ENCODE measurements around the gene PIBF1. TPM values are rescaled to one million over a fixed set of nuclear protein-coding genes. Genes with fewer than 3 reads are reported as not detected.

Gene PIBF1
- total RNA-seq, 1 donor from 2014 or later: 32.7 TPM

DNA sequence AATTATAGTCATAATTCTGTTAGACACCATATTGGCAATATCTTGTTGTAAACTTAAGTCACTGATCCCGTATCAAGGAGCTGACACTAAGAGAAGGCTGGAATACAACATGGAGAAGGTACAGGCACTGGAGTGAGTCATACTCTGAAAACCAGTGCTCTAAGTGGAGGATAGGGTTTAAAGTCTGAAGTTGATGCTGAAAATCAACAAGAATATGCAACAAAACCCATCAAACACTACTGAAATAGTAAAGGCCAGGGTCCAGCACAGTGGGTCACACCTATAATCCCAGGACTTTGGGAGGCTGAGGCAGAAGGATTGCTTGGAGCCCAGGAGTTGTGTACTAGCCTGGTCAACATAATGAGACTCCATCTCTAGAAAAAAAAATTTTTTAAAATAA, 203.7 kb downstream of the PIBF1 start:
- ChIA-PET CTCF (no interaction called here), POLR2A (no interaction called here)
- intact Hi-C loops (cut with micrococcal nuclease): no loop called here
- no peaks in the 10 kb centered on the region for H3K27me3 Mint-ChIP-seq
- TF ChIP-seq, protein P1, sequence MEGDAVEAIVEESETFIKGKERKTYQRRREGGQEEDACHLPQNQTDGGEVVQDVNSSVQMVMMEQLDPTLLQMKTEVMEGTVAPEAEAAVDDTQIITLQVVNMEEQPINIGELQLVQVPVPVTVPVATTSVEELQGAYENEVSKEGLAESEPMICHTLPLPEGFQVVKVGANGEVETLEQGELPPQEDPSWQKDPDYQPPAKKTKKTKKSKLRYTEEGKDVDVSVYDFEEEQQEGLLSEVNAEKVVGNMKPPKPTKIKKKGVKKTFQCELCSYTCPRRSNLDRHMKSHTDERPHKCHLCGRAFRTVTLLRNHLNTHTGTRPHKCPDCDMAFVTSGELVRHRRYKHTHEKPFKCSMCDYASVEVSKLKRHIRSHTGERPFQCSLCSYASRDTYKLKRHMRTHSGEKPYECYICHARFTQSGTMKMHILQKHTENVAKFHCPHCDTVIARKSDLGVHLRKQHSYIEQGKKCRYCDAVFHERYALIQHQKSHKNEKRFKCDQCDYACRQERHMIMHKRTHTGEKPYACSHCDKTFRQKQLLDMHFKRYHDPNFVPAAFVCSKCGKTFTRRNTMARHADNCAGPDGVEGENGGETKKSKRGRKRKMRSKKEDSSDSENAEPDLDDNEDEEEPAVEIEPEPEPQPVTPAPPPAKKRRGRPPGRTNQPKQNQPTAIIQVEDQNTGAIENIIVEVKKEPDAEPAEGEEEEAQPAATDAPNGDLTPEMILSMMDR (IDR thresholded peaks at IDR 0.05): no peak
- H3K36me3 Mint-ChIP-seq (ENCODE audit: low read depth): peaks cover 10% of the 10 kb centered on the region
- ATAC-seq (ENCODE audit: low read depth): no peak
- no peaks in the 10 kb centered on the region for H3K9me3 Mint-ChIP-seq
- no peak overlapping the region for H3K27ac Mint-ChIP-seq
- H3K4me3 Mint-ChIP-seq: no peak overlapping the region
- H3K4me1 Mint-ChIP-seq: no peaks in the 10 kb centered on the region
- no peak for DNase-seq

DNA sequence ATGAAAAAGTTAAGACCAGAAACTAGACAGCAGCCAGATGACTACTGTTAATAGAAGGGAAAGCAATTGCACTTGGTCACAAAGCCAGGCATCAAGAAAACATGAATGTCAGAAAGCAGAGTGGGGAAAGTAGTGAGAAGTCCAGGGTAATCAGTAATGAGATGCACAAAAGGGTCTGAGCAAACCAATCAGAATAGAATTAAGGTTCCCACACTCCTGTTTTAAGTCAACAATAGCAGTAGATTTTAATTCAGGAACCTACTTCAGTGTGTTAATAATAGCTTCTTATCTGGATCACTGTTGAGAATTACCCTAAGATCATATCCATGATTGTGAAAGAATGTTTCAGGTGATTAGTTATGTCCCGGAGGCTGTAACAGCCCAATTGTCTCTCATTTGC, 204.3 kb downstream of the PIBF1 start:
- intact Hi-C loops (cut with micrococcal nuclease): no loop called here
- ChIA-PET CTCF (no interaction called here), POLR2A (no interaction called here)
- H3K36me3 Mint-ChIP-seq (ENCODE audit: low read depth): peaks cover 13% of the 10 kb centered on the region
- H3K27ac Mint-ChIP-seq: no peak overlapping the region
- H3K4me3 Mint-ChIP-seq: no peak overlapping the region
- no peak for DNase-seq
- no peaks in the 10 kb centered on the region for H3K4me1 Mint-ChIP-seq
- H3K27me3 Mint-ChIP-seq: no peaks in the 10 kb centered on the region
- H3K9me3 Mint-ChIP-seq: no peaks in the 10 kb centered on the region
- ATAC-seq (ENCODE audit: low read depth): no peak
- TF ChIP-seq, protein P1 (IDR thresholded peaks at IDR 0.05): no peak

DNA sequence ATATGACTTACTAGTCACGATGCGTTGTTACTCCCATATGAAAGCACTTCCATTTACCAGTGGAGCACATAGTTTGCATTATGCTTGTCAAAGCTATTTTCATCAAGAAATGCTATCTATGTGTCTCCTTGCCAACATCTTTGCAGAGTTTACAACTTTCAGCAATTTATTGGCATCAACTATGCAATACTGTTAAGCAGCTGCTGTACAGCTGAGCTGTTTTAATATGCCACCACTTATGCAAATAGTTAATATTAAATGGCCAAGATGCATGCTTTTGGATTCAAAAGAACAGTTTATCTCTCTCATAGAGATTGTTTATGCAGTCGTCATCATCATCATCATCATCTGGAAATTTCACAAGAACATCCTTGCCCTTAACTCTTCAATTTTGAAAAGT, 209.0 kb downstream of the PIBF1 start:
- TF ChIP-seq, protein P1 (IDR thresholded peaks at IDR 0.05): no peak
- POLR2A ChIA-PET: no interaction called here
- Mint-ChIP-seq H3K9me3 (no peaks in the 10 kb centered on the region), H3K27me3 (no peaks in the 10 kb centered on the region), H3K36me3 (ENCODE audit: low read depth) (peaks cover 18% of the 10 kb centered on the region), H3K4me3 (no peak overlapping the region), H3K4me1 (no peaks in the 10 kb centered on the region), H3K27ac (no peak overlapping the region)
- no peak for DNase-seq
- ATAC-seq (ENCODE audit: low read depth): no peak
- CTCF ChIA-PET: no interaction called here
- intact Hi-C loops (cut with micrococcal nuclease): no loop called here

DNA sequence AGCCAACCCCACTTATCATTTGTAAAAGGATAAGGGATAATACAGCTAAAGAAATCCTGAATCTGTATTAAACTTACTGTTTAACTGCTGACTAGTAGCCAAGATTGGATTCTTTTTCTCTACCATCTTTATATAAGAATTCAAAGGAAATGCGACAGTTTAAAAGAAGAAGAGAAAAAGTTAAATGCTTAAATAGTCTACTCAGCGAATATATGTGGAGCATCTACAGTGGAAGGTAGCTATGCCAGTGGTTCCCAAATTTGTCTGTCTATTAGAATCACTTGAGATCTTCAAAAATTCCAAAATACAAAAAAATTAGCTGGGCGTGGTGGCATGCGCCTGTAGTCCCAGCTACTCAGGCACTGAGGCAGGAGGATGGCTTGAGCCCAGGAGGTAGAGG, 216.1 kb downstream of the PIBF1 start:
- TF ChIP-seq, protein P1 (IDR thresholded peaks at IDR 0.05): no peak
- H3K36me3 Mint-ChIP-seq (ENCODE audit: low read depth): peaks cover 16% of the 10 kb centered on the region
- no peak overlapping the region for H3K27ac Mint-ChIP-seq
- POLR2A ChIA-PET: no interaction called here
- H3K27me3 Mint-ChIP-seq: no peaks in the 10 kb centered on the region
- H3K9me3 Mint-ChIP-seq: no peaks in the 10 kb centered on the region
- peaks cover 3% of the 10 kb centered on the region for H3K4me1 Mint-ChIP-seq
- H3K4me3 Mint-ChIP-seq: no peak overlapping the region
- CTCF ChIA-PET: no interaction called here
- intact Hi-C loops (cut with micrococcal nuclease): no loop called here
- ATAC-seq (ENCODE audit: low read depth): no peak
- no peak for DNase-seq

DNA sequence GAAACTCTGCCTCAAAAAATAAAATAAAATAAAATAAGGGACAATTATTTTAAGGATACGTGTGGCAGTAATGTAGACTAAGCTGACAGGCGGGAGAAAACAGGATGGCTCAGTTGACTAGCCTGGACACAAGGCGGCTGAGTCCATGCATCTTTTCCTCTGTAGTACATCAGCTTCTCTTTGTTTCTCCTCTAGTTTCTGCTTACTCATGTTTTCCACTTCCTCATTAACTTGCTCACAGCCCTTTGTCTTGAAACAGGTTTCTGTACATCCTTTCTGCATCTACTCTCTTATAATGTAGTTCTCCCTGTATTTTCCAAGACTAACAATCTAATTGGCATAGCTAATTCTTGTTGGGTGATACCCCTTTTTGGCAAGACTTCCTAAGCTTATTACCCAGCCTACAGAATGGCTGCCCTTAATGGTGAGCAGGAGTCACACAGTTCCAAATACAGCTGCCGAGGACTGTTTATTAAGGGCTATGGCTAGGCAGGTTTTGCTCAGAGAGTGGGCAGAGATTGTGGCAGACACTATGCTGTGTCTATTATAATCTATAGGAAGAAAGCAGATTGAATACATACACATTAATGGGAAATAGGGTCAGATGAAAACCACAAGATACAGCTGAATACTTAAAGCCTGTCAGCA, 218.2 kb downstream of the PIBF1 start:
- Mint-ChIP-seq H3K4me3 (no peak overlapping the region), H3K27ac (peak overlapping the region; percentile 9), H3K27me3 (no peaks in the 10 kb centered on the region), H3K9me3 (no peaks in the 10 kb centered on the region), H3K36me3 (ENCODE audit: low read depth) (peaks cover 27% of the 10 kb centered on the region), H3K4me1 (peaks cover 3% of the 10 kb centered on the region)
- CTCF ChIA-PET: no interaction called here
- intact Hi-C loops (cut with micrococcal nuclease): no loop called here
- POLR2A ChIA-PET: no interaction called here
- no peak for ATAC-seq (ENCODE audit: low read depth)
- no peak for DNase-seq
- TF ChIP-seq, protein P1 (IDR thresholded peaks at IDR 0.05): no peak

Measured in activated B cell treated with CpG ODN at 0.5 μM for 24 hours (primary cell).